Right atrium auricular region (tissue), 2 donors: ENCODE results near the gene PLXNA2. TPM values are rescaled to one million over a fixed set of nuclear protein-coding genes. Genes with fewer than 3 reads are reported as not detected.

Experiments
- DNase-seq: peaks from one replicate; pipeline ENCODE4 v3.0.0-alpha.2; 2019; ENCODE audit warnings: low spot score
- H3K27ac ChIP-seq, 2 donors: fragments of 200-600 bp; sonication (generic); 1 replicate in 1 of 2; 2 replicates in 1 of 2; pipeline ENCODE4 v1.5.1; 2016 to 2019
- H3K27me3 ChIP-seq, 2 donors: fragments of 200-600 bp; sonication (generic); one replicate each; pipeline versions ENCODE4 v1.5.1 to v1.6.0; 2017 to 2019
- H3K36me3 ChIP-seq: fragments of 200-600 bp; sonication (generic); one replicate; pipeline ENCODE4 v1.5.1; 2016
- H3K4me1 ChIP-seq, 2 donors: fragments of 200-600 bp; sonication (generic); one replicate each; pipeline versions ENCODE4 v1.5.1 to v1.6.0; 2017 to 2019
- H3K4me3 ChIP-seq, 2 donors: fragments of 200-600 bp; sonication (generic); 1 replicate in 1 of 2; 2 replicates in 1 of 2; pipeline ENCODE4 v1.5.1; 2017 to 2019; ENCODE audit warnings: mild to moderate bottlenecking in 1 of 2, moderate library complexity in 1 of 2
- H3K9me3 ChIP-seq, 2 donors: fragments of 200-600 bp; sonication (generic); one replicate each; pipeline ENCODE4 v1.5.1; 2019
- CTCF ChIP-seq, 2 donors: fragments of 200-600 bp; sonication (generic); IDR thresholded peaks; one replicate each; pipeline ENCODE4 v1.5.1; 2019; ENCODE audit warnings: antibody characterized with exemption in 2 of 2
- total RNA-seq, 2 donors: library from RNA; depleted of rRNA; stranded (reverse); fragments of >200 nt; gene quantifications; one replicate each; pipeline ENCODE4 v1.1.0, GENCODE V29; 2016

PLXNA2 gene
- total RNA-seq, 2 donors from 2014 or later, result 10.8 to 23.8 TPM

- TF ChIP-seq CTCF (IDR thresholded peaks at IDR 0.05), result peak; percentile 63 to 85
- H3K4me3 ChIP-seq, result peak overlapping the region in 1 of 2 donors; percentile 88
- peak; percentile 61 for DNase-seq
- H3K4me1 ChIP-seq, result peaks cover 0 to 85% of the 10 kb centered on the region in 2 donors
- no peaks in the 10 kb centered on the region for H3K9me3 ChIP-seq
- peak overlapping the region; percentile 54 to 88 for H3K27ac ChIP-seq
- no peaks in the 10 kb centered on the region for H3K27me3 ChIP-seq
- H3K36me3 ChIP-seq, result no peaks in the 10 kb centered on the region
Observed at GRCh38 chr1:208238710-208239472, 5.3 kb downstream of the PLXNA2 start.

- no peak for TF ChIP-seq CTCF (IDR thresholded peaks at IDR 0.05)
- no peaks in the 10 kb centered on the region for H3K36me3 ChIP-seq
- H3K27me3 ChIP-seq, result no peaks in the 10 kb centered on the region
- no peak for DNase-seq
- no peaks in the 10 kb centered on the region for H3K9me3 ChIP-seq
- H3K27ac ChIP-seq, result no peak overlapping the region
- H3K4me3 ChIP-seq, result no peak overlapping the region
- peaks cover 0 to 93% of the 10 kb centered on the region in 2 donors for H3K4me1 ChIP-seq
Observed at GRCh38 chr1:208237241-208237640, 6.9 kb downstream of the PLXNA2 start.

- no peak overlapping the region for H3K4me3 ChIP-seq
- DNase-seq, result peak; percentile 85
- H3K4me1 ChIP-seq, result peaks cover 0 to 89% of the 10 kb centered on the region in 2 donors
Observed at GRCh38 chr1:208235982-208236761, 8.0 kb downstream of the PLXNA2 start.

GRCh38 chr1:208235356-208235981, 8.7 kb downstream of the PLXNA2 start:
- H3K4me1 ChIP-seq, result peaks cover 0 to 87% of the 10 kb centered on the region in 2 donors
- H3K27ac ChIP-seq, result peak overlapping the region; percentile 51 to 70
- H3K4me3 ChIP-seq, result no peak overlapping the region
- no peaks in the 10 kb centered on the region for H3K9me3 ChIP-seq
- no peaks in the 10 kb centered on the region for H3K36me3 ChIP-seq
- DNase-seq, result no peak
- TF ChIP-seq CTCF (IDR thresholded peaks at IDR 0.05), result no peak
- no peaks in the 10 kb centered on the region for H3K27me3 ChIP-seq

More at GRCh38 chr1:208235982-208236761, 8.0 kb downstream of the PLXNA2 start:
- Histone ChIP-seq H3K27me3 (no peaks in the 10 kb centered on the region), H3K9me3 (no peaks in the 10 kb centered on the region), H3K27ac (peak overlapping the region; percentile 51 to 70), H3K36me3 (no peaks in the 10 kb centered on the region)
- TF ChIP-seq CTCF (IDR thresholded peaks at IDR 0.05), result no peak

- TF ChIP-seq CTCF (IDR thresholded peaks at IDR 0.05), result no peak
- Histone ChIP-seq H3K27me3 (no peaks in the 10 kb centered on the region), H3K9me3 (no peaks in the 10 kb centered on the region), H3K4me1 (peaks cover 0 to 80% of the 10 kb centered on the region in 2 donors), H3K27ac (peak overlapping the region in 1 of 2 donors; percentile 70), H3K36me3 (no peaks in the 10 kb centered on the region), H3K4me3 (no peak overlapping the region)
- DNase-seq, result no peak
Observed at GRCh38 chr1:208234721-208235120, 9.5 kb downstream of the PLXNA2 start.
